Epithelial cell of esophagus (primary cell): ENCODE measurements around the gene TRIP11.

Experiments
- DNase-seq: peaks from one replicate; pipeline ENCODE4 v3.0.0; 2010; ENCODE audit warnings: low read depth
- H3K4me3 ChIP-seq: 2 replicates; pipeline ENCODE4 v1.5.1; 2011; ENCODE audit warnings: mild to moderate bottlenecking, low read length, control low read depth
- TF ChIP-seq, protein P1 (sequence below): IDR thresholded peaks from 2 replicates; pipeline ENCODE4 v1.5.1; 2011; ENCODE audit warnings: low read depth, mild to moderate bottlenecking, low read length, control low read depth, inconsistent platforms; ENCODE audit not compliant: insufficient read depth; ENCODE audit errors: missing control alignments

Gene TRIP11

DNA sequence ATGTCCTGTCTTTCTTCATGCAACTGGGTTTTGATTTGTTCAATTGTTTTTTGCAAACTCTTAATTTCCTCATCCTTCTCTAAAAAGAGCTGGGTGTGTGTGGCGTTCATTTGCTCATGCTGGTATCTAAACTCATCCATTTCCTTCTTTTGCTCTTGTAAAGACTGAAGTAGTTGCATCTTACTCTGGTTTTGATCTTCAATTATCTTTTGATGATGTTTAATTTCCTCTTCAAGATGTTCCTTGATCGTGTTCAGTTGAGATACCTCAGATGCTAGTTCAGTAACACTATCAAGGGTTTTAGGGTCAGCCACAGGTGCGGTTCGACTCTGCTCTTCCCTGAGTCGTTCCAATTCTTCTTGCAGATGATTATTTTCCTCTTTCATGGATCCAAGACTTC is 34.8 kb downstream of the TRIP11 start:
- DNase-seq = no peak
- TF ChIP-seq, protein P1, sequence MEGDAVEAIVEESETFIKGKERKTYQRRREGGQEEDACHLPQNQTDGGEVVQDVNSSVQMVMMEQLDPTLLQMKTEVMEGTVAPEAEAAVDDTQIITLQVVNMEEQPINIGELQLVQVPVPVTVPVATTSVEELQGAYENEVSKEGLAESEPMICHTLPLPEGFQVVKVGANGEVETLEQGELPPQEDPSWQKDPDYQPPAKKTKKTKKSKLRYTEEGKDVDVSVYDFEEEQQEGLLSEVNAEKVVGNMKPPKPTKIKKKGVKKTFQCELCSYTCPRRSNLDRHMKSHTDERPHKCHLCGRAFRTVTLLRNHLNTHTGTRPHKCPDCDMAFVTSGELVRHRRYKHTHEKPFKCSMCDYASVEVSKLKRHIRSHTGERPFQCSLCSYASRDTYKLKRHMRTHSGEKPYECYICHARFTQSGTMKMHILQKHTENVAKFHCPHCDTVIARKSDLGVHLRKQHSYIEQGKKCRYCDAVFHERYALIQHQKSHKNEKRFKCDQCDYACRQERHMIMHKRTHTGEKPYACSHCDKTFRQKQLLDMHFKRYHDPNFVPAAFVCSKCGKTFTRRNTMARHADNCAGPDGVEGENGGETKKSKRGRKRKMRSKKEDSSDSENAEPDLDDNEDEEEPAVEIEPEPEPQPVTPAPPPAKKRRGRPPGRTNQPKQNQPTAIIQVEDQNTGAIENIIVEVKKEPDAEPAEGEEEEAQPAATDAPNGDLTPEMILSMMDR = no peak
- no peak overlapping the region for H3K4me3 ChIP-seq

DNA sequence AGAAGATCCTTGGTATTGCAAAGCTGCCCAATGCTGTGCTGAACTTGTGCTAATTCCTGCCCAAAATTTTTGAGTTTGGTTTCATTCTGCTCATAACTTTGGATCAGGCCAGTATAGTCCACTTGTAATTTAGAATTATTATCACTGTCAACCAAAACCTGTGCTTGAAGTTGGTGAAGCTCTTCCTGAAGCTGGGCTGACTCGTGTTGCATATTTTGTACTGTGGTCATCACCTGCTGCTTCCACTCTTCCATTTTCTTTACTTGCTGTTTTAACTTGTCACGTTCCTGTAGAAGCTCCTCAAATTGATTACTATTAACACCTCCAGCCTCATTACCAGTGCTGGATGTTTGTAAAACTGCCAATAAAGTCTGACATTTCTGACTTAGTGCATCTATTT is 35.8 kb downstream of the TRIP11 start:
- H3K4me3 ChIP-seq = no peak overlapping the region
- peak; percentile 43 for DNase-seq
- TF ChIP-seq, protein P1 = no peak

DNA sequence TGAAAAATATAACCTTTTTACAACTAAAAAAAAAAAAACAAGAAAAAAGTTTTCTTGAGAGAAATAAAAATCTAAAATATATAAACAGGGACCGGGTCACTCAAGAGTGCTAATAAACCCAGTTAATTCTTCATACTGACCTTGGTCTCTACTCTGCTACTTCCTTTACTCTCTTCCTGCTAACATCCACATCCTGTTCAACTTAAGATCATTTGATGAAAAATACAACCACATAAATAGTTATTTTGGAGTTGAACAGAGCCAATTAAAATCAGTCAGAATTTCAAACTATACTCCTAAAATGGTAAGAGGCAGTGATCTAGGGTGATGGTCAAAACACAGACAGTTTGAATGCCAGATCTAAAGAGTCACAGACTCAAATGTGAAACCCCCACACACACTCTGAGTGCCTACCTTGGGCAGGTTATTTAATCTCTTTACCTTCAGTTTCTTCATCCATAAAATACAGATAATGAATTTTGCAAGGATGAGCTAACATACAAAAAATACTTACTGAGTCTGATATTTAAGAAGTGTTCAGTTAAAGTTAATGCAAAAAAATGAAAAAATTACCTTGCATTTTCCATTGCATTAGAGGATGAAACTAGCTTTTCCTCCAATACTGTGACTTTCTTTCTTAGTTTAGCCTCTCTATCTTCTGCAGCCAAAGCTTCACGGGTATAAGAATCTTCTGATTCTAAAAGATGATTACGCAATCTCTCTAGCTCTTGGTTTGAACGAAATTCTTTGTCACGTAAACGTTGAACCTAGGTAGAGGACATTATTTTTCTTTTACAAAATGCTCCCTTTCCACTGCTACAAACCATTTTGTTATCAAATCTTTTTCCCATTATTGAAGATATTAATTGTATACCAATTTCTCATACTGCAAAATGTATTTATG is 40.9 kb downstream of the TRIP11 start:
- no peak overlapping the region for H3K4me3 ChIP-seq
- DNase-seq = no peak
- TF ChIP-seq, protein P1 = no peak

DNA sequence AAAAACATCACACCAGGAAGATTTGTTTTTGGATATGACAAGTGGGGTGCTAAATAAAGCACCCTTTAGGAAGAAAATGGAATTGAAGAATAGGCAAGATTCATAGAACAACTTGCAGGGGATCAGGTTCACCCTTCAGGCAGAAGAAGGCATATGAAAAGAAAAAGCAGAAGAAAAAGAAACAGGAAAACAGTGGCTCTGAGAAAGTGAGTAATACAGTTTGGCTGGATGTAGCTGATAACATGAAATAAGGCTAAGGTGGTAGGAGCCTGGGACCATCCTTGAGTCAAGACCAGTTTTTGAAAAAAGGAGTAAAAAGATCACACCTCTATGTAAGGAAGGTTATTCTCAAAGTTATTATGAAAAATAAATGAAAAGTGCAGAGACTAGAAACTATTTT is 42.4 kb downstream of the TRIP11 start:
- no peak overlapping the region for H3K4me3 ChIP-seq
- TF ChIP-seq, protein P1 = no peak

DNA sequence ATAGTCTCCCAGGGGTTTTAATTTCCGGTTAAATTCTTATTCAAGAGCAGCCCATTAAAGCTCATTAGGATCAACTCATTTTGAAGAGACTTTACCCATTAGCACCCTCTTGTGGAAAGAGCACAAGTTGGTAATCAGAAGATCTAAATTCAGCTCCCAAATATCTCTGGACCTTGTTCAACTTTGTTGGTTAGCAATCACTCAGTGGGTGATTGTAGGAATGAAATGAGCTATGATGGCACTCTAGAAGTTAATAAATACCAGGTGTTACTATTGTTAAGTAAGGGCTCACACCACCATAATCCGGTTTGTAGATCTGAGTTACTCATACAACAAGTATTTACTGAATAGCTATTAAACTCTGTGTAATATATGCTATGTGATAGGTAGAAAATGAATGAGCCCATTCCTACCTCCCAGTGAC is 42.9 kb downstream of the TRIP11 start:
- no peak overlapping the region for H3K4me3 ChIP-seq
- TF ChIP-seq, protein P1 = peak; percentile 65
- DNase-seq = peak; percentile 62

More for the DNA sequence above, 42.4 kb downstream of the TRIP11 start:
- DNase-seq = no peak

DNA sequence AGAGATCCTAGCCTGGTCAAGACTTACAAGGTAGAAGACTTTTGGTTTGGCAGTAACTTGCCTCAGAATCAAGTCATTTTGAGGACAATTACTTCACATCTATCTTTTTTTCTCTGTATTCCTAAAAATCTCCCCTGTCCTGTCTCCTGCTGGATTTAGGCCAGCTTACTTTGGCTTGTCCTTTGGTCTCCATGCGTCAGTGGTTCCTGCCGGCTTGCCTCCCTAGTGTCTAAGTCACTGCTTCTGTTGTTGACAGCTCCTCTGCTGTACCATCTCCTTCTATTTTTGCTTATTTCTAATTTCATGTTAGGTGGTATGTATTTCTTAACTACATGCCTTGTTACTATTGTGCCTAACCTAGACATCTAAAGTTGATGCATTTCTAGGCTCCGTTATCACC is 52.7 kb downstream of the TRIP11 start:
- no peak for DNase-seq
- TF ChIP-seq, protein P1 = no peak
- no peak overlapping the region for H3K4me3 ChIP-seq
